ENCODE results near the gene C16orf92.

Gene C16orf92

DNA sequence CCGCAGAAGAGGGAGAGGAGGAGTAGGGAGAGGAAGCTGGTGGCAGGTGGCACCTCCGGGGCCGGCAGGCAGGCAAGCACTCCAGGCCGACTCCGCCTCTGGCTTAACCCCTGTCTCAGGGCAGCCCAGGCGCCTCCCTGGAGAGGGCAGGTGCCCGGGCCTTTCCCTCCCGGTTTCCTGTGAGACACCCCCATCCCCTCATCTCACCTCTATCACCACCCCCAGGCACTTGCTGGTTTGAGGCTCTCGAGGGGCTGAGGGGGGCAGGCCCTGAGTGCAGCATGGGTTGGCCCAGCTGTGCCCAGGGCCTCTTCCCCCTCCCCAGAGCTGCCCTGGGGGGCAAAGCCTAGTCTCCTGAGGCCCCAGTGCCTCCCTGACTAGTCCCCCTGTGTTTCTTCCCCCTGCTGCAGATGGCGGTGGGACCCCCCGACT lies 18.2 kb upstream of the C16orf92 start:
- H3K4me3 ChIP-seq (ENCODE audit: low read depth, low read length) = no peak overlapping the region
- in situ Hi-C loops (cut with HindIII; ENCODE audit: low sequenced_read_pairs) = no loop called here
- DNase-seq (ENCODE audit: low read depth, low spot score) = no peak
- TF ChIP-seq, protein P1, sequence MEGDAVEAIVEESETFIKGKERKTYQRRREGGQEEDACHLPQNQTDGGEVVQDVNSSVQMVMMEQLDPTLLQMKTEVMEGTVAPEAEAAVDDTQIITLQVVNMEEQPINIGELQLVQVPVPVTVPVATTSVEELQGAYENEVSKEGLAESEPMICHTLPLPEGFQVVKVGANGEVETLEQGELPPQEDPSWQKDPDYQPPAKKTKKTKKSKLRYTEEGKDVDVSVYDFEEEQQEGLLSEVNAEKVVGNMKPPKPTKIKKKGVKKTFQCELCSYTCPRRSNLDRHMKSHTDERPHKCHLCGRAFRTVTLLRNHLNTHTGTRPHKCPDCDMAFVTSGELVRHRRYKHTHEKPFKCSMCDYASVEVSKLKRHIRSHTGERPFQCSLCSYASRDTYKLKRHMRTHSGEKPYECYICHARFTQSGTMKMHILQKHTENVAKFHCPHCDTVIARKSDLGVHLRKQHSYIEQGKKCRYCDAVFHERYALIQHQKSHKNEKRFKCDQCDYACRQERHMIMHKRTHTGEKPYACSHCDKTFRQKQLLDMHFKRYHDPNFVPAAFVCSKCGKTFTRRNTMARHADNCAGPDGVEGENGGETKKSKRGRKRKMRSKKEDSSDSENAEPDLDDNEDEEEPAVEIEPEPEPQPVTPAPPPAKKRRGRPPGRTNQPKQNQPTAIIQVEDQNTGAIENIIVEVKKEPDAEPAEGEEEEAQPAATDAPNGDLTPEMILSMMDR (IDR thresholded peaks at IDR 0.05; ENCODE audit: low read depth, low read length) = no peak

DNA sequence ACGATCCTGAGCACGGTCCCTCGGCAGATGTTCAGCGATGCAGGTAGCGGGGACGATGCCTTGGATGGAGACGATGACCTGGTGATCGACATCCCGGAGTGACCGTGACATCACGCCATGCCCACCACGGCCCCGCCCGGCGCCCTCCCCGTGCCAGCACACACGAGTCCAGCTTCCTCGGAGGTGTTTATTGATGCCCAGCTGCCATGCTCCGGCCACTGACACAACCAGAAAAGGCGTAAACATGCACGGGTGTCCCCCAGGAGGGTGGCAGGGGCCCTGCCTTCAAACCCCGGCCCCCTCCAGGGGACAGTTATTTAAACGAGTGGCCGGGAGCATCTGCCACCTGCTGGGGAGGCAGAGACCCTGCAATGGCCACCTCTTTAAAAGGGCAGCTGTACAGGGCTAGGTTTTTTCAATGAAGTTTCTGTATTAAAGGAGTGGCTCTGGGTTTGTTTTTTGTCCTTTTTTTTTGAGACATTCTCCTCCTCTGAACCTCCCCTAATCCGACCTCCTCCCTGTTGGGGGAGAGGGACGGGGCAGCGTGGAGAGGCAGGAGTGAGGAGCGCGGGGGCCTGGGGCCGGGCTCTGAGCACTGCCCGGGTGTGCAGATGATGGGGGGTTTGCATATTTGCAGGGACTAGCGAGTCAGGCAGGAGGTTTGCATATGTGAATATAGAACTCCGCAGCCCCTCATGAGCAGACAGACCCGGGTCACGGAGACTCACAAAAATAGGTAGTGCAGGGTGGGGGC lies 17.5 kb upstream of the C16orf92 start:
- in situ Hi-C loops (cut with HindIII; ENCODE audit: low sequenced_read_pairs) = no loop called here
- H3K4me3 ChIP-seq (ENCODE audit: low read depth, low read length) = no peak overlapping the region
- no peak for DNase-seq (ENCODE audit: low read depth, low spot score)
- TF ChIP-seq, protein P1 (IDR thresholded peaks at IDR 0.05; ENCODE audit: low read depth, low read length) = peak; percentile 89

DNA sequence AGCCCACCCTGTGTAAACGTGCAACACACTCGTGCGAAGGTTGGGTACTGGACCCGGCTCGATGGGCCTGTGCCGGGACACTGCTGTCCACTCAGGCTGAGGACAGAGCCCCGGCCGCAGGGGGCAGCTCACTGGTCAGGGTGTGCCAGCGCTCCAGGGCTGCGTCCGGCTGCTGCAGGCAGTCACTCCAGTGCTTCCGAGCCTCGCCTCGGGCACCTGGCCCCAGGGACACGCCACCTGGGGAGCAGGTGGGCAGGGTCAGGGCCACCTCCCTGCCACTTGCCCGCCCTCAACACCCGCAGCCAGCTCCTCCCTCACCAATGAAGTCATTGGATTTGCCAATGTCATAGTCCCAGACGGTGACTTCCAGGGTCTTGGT lies 16.9 kb upstream of the C16orf92 start:
- no peak overlapping the region for H3K4me3 ChIP-seq (ENCODE audit: low read depth, low read length)

DNA sequence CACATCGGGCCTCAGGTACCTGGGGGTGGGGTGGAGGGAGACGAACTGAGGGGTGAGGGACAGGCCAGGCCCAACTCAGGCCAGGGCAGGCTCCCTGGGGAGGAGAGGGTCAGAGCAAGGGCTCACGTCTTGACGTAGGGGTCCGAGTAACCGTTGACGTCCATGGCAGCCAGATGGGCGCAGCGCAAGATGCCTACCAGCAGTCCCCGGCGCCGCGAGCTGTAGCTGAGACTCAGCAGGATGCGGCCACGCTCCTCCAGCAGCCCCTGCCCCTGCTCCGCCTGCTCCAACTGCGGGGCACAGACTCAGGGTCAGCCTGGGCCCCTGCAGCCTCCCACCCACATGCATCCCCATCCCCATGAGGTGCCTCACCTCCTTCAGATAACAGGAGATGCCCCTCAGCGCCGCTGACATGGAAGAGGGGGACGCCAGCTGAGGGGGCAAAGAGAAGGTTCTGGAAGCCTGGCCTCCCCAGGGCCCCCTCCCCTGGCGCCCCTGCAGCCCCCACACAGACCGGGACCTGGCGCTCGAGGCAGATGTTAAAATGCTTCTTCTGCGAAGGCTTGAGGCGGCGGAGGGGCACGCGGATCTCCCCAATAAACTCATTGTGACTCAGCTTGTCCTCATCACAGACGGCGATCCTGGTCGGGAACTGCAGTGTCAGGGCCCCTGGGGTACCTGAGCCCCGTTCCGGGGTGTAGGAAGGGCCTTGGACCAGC lies 16.2 kb upstream of the C16orf92 start:
- TF ChIP-seq, protein P1 (IDR thresholded peaks at IDR 0.05; ENCODE audit: low read depth, low read length) = no peak
- H3K4me3 ChIP-seq (ENCODE audit: low read depth, low read length) = no peak overlapping the region
- in situ Hi-C loops (cut with HindIII; ENCODE audit: low sequenced_read_pairs) = no loop called here
- no peak for DNase-seq (ENCODE audit: low read depth, low spot score)

More for the DNA sequence above, 16.9 kb upstream of the C16orf92 start:
- in situ Hi-C loops (cut with HindIII; ENCODE audit: low sequenced_read_pairs) = no loop called here
- DNase-seq (ENCODE audit: low read depth, low spot score) = no peak
- TF ChIP-seq, protein P1 (IDR thresholded peaks at IDR 0.05; ENCODE audit: low read depth, low read length) = no peak

GRCh38 chr16:30007378-30007895 lies 15.6 kb upstream of the C16orf92 start:
- TF ChIP-seq, protein P1 (IDR thresholded peaks at IDR 0.05; ENCODE audit: low read depth, low read length) = no peak
- no peak overlapping the region for H3K4me3 ChIP-seq (ENCODE audit: low read depth, low read length)
- no peak for DNase-seq (ENCODE audit: low read depth, low spot score)
- in situ Hi-C loops (cut with HindIII; ENCODE audit: low sequenced_read_pairs) = no loop called here

DNA sequence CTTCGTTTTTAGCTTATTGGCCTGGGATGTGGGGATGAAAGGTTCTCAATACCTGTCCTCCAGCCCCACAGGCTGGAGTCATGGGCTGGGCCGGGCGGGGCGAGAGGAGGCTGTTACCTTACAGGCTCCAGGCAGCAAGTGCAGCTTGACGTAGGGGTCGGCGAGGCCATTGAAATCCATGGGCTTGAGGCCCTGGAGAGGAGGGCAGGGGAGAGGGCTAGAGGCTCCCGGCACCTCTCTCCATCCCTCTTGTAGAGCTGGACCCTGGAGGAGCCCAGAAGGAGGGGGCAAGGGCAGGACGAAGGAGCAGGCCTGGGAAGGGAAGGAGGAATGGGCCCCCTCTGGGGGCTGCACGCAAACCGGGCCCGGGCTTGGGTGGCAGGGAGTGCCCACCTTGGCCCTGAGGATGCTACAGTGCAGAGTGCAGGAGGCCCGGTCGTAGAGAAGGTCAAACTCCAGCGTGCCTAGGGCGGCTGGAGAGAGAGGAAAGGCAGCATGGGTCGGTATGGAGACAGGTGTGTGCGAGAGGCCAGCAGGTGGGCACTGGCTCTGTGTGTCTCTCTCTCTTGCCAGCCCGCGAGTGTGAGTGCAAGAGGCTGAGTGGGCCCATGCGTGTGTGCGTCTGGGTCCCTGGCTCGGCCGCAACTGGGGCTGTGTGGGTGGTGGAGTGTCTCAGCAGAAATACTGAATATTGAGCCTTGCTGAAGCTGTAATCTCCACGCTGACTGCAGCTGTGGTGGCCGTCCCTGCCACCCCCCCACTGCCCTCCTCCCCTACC lies 13.7 kb upstream of the C16orf92 start:
- in situ Hi-C loops (cut with HindIII; ENCODE audit: low sequenced_read_pairs) = no loop called here
- H3K4me3 ChIP-seq (ENCODE audit: low read depth, low read length) = no peak overlapping the region
- DNase-seq (ENCODE audit: low read depth, low spot score) = no peak
- TF ChIP-seq, protein P1 (IDR thresholded peaks at IDR 0.05; ENCODE audit: low read depth, low read length) = no peak
